A549 (cell line): ENCODE data around the gene GPR26.

Experiments used
- CTCF ChIP-seq: fragments of >200 bp; sonication (Bioruptor Twin); formaldehyde crosslinking; IDR thresholded peaks from 3 replicates; pipeline ENCODE4 v1.5.1; 2016
- FOXS1 ChIP-seq: fragments of 250-450 bp; sonication (Bioruptor Pico); IDR thresholded peaks from 2 replicates; pipeline ENCODE4 v1.5.0; 2020; ENCODE audit warnings: mild to moderate bottlenecking, moderate library complexity
- GATA3 ChIP-seq: IDR thresholded peaks from 2 replicates; pipeline ENCODE4 v1.6.1; 2012; ENCODE audit warnings: borderline replicate concordance
- JUNB ChIP-seq: fragments of >200 bp; sonication (Bioruptor Twin); formaldehyde crosslinking; IDR thresholded peaks from 2 replicates; pipeline ENCODE4 v1.6.1; 2016
- POLR2A ChIP-seq: IDR thresholded peaks from 2 replicates; pipeline ENCODE4 v1.6.1; 2012; ENCODE audit warnings: mild to moderate bottlenecking, low read length

GRCh38 chr10:123721441-123722049 lies 55.4 kb downstream of the GPR26 start:
- TF ChIP-seq CTCF (no peak), GATA3 (no peak), JUNB (no peak), POLR2A (no peak), FOXS1 (CRISPR knock-in tag) (no peak)
